ENCODE measurements around the gene FARSA.

- TF ChIP-seq CTCF (IDR thresholded peaks at IDR 0.05): no peak
- no peak for TF ChIP-seq POLR2A (IDR thresholded peaks at IDR 0.05)
These were observed 26.3 kb downstream of the FARSA start for GRCh38 chr19:12907166-12907565.

Measured in prostate gland (tissue), 2 donors.